Dermis microvascular lymphatic vessel endothelial cell (primary cell): ENCODE measurements around the gene COX10. TPM values are rescaled to one million over a fixed set of nuclear protein-coding genes. Genes with fewer than 3 reads are reported as not detected.
A peak's percentile ranks its signal among the peaks of the same experiment; 100 is the strongest.
"Not testable (repeated sequence)": the region's sequence is repeated elsewhere in the genome, so short reads cannot be mapped to it uniquely, and the experiment has no call there.

Experiments used
- DNase-seq, 2 donors: peaks; one replicate each; pipeline versions ENCODE4 v3.0.0 to v3.0.0-alpha.2; 2010; ENCODE audit warnings: low read depth in 2 of 2
- total RNA-seq: library from RNA; depleted of rRNA; stranded (reverse); fragments of >200 nt; gene quantifications from 2 replicates; pipeline ENCODE4 v1.2.1, GENCODE V29; 2014

COX10 gene
- total RNA-seq, 1 donor from 2014 or later, result 8.3 TPM

DNA sequence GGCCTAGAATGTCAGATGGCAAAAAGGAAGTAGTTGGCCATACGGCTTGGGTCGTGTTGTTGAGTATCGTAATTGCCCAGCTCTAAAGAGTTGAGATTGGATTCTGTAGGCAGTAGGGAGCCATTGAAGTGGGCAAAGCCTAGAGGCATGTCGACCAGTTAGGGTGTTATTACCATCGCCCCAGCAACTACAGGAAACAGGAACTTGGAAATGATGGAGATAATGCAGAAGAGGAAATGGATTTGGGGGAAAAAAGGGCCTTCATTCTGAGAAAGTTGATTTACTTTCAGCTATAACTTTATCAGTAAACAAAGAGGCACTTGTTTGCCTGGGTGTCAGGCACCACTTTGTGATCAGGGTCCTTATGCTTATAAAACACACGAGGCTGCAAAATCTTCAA lies 52.6 kb downstream of the COX10 start:
- peak in 1 of 2 donors; percentile 7 for DNase-seq

- DNase-seq, result no peak
Observed at GRCh38 chr17:14123619-14124278, 54.4 kb downstream of the COX10 start.

GRCh38 chr17:14124854-14125253 lies 55.5 kb downstream of the COX10 start:
- DNase-seq, result no peak

GRCh38 chr17:14125518-14126137 lies 56.3 kb downstream of the COX10 start:
- DNase-seq, result no peak

GRCh38 chr17:14133104-14133503 lies 63.8 kb downstream of the COX10 start:
- DNase-seq, result no peak

DNA sequence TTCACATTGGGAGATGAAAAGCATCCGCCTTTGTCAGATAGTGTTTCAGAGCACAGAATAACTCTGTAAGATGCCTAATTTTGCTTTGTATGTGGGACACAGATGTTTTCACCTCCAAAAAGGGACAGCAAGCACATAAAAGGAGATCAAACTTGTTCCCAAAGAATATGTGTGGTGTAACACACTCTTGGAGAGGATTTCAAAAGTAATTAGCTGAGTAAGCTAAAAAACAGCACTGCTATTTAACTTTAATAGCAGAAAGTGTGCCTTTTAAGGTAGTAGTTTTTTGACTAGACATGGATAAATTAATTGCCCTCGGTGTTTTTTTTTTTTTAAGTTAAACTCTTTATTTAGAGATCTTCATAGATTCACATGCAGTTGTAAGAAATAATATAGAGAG lies 65.2 kb downstream of the COX10 start:
- DNase-seq, result no peak

DNA sequence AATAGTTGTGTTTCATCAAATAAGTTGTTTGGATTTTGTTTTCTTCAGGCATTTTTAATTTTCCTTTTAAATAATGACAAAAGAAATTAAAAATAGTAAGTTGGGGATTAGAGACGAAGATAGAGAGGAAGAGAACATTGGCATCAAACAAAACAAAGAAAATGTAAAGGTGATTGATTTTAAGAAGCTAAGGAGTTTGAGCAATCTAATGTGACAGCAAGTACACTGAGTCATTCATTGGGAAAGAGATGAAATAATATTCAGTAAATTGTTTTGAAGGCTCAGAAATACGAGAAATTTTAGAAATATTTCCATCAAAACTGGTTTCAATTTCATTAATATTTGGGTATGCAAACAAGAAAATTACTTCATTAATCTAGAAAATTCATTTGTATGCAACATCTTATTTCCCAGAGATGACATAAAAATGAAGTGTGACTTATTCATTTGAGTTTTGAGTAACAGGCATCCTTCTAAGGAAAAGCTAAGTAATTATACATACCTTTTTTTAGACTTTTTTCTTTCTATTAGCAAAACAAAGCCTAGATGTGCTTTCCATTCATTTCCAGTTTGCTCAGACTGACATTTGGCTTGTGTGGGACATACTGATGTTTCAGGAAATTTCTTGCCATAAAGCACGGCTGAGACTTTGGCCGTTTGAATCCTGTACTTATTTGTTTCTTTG lies 66.7 kb downstream of the COX10 start:
- no peak for DNase-seq

DNA sequence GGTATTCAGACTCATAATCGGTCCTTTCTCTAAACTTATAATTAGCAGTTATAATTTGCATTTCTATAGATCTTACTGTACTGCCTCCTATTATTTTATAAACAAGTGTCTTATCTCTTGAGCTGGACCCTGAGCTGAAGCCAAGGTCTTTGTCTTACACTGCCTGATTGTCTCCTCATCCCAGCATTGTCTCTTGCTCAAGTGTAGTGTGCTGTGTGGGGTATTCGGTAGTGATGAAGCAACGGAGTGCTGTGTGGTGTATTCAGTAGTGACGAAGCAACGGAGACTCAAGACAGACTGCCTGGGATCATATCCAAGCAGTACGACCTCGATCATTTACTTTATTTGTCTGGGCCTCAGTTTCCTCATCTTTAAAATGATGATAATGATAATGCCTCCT lies 69.3 kb downstream of the COX10 start:
- DNase-seq, result no peak

DNA sequence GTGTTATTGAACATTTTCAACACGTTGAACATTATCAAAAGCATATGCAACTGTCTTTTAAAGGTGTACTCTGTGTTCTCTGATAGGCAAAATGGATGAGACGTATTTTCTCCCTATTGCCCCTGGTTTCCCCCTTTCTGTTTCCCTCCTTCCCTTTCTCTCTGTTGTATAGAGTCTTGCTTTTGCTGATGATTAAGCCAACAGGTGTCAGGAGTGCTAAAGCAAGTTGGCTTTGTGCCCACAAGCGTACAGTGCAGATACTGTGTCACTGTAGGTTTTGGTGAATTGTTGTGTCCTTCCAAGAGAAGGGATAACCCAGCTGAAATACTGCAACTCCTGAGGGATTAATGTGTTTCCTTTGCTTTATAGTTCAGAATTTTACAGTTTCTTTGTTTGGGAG lies 74.4 kb downstream of the COX10 start:
- peak in 1 of 2 donors; percentile 19 for DNase-seq

- DNase-seq, result no peak
Observed at GRCh38 chr17:14144508-14144907, 75.2 kb downstream of the COX10 start.

DNA sequence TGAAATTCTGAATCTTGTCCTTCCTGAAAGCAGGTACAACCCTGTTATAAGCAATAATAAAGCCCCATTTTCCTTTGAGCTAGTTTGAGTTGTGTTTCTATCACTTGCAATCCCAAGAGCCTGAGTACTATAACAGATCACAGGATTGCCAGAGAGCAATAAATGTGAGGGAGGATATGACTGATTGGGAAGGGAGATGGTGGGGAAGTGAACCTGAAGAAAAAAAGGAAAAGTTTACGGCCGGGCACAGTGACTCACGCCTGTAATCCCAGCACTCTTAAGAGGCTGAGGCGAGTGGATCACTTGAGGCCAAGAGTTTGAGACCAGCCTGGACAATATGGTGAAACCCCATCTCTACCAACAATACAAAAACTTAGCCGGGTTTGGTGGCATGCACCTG lies 80.4 kb downstream of the COX10 start:
- DNase-seq, result peak in 1 of 2 donors; percentile 48

GRCh38 chr17:14150619-14151018 lies 81.3 kb downstream of the COX10 start:
- DNase-seq, result no peak

GRCh38 chr17:14152721-14153120 lies 83.4 kb downstream of the COX10 start:
- no peak for DNase-seq

DNA sequence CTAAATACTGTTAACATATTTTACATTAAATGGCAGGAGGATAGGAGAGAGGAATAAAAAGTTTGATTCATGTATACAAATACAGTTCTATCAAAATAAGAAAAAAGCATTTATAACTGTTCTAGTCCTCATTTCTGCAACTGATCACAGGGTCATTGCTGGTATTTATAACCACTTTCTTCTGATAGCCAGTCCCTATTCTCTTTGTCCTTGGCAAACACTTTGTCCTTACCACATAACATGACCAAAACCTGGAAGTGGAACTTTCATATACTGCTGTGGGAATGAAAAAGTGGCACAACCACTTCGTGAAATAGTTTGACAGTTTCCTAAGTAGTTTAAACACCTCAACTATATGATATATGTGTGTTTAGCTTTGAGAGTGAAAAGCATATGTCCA lies 84.1 kb downstream of the COX10 start:
- no peak for DNase-seq

- DNase-seq, result no peak
Observed at GRCh38 chr17:14156689-14157088, 87.4 kb downstream of the COX10 start.

GRCh38 chr17:14157822-14158221 lies 88.5 kb downstream of the COX10 start:
- DNase-seq, result no peak

DNA sequence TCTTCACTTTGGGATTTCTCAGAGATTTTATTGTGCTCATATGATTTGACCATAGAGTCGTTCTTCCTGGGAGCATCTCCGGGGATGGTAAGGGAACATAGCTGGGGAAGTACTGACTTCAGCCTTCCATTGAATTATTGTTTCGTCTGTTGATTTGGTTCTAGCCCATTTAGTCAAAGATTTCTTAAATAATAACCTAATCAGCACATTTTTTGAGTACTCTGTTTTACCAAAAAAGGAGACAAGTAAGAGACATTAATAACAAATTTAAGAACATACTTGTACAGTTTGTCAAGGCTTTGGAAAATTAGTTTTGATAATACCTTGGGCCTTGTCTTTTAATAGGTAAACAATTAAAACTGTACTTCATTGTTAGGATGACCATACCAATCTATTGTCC lies 89.4 kb downstream of the COX10 start:
- DNase-seq, result no peak

- DNase-seq, result no peak
Observed at GRCh38 chr17:14161419-14161818, 92.1 kb downstream of the COX10 start.

GRCh38 chr17:14165616-14166015 lies 96.3 kb downstream of the COX10 start:
- no peak for DNase-seq

DNA sequence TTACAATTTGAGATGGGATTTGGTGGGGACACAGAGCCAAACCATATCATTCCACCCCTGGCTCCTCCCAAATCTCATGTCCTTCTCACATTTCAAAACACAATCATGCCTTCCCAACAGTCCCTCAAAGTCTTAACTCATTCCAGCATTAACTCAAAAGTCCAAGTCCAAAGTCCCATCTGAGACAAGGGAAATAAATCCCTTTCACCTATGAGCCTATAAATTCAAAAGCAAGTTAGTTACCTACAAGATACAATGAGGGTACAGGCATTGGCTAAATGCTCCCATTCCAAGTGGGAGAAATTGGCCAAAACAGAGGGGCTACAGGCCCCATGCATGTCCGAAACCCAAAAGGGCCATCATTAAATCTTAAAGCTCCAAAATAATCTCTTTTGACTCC lies 98.5 kb downstream of the COX10 start:
- DNase-seq, result not testable (repeated sequence)

DNA sequence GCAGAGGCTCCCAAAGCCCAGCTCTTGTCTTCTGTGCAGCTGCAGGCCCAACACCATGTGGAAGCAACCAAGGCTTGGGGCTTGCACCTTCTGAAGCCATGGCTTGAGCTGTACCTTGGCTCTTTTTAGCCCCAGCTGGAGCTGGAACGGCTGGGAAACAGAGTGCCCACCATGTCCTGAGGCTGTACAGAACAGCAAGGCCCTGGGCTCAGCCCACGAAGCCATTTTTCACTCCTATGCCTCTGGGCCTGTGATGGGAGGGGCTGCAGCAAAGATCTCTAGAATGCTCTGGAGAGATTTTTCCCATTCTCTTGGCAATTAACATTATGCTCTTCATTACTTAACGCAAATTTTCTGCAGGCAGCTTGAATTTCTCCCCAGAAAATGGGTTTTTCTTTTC lies 99.3 kb downstream of the COX10 start:
- no peak for DNase-seq

- DNase-seq, result no peak
Observed at GRCh38 chr17:14169287-14169686, 100.0 kb downstream of the COX10 start.

- no peak for DNase-seq
Observed at GRCh38 chr17:14169901-14170300, 100.6 kb downstream of the COX10 start.
